Effector CD8-positive, alpha-beta T cell (primary cell): ENCODE data around the gene HORMAD2.
A peak's percentile ranks its signal among the peaks of the same experiment; 100 is the strongest.
"Not testable (repeated sequence)": the region's sequence is repeated elsewhere in the genome, so short reads cannot be mapped to it uniquely, and the experiment has no call there.

Experiments
- DNase-seq: peaks from one replicate; lab custom pipeline; 2025; lab: John Stamatoyannopoulos, UW

The HORMAD2 gene

GRCh38 chr22:30210235-30210909 is 130.1 kb downstream of the HORMAD2 start:
- DNase-seq: no peak

GRCh38 chr22:30211124-30211820 is 131.0 kb downstream of the HORMAD2 start:
- no peak for DNase-seq

GRCh38 chr22:30212363-30212995 is 132.2 kb downstream of the HORMAD2 start:
- no peak for DNase-seq

- DNase-seq: no peak
Measured at GRCh38 chr22:30212996-30213441, 132.8 kb downstream of the HORMAD2 start.

GRCh38 chr22:30214703-30215407 is 134.6 kb downstream of the HORMAD2 start:
- no peak for DNase-seq

- DNase-seq: not testable (repeated sequence)
Measured at GRCh38 chr22:30216272-30216671, 136.0 kb downstream of the HORMAD2 start.

GRCh38 chr22:30216710-30217109 is 136.4 kb downstream of the HORMAD2 start:
- no peak for DNase-seq

GRCh38 chr22:30217698-30218560 is 137.7 kb downstream of the HORMAD2 start:
- no peak for DNase-seq

- DNase-seq: no peak
Measured at GRCh38 chr22:30219049-30219654, 138.9 kb downstream of the HORMAD2 start.

GRCh38 chr22:30219668-30220278 is 139.5 kb downstream of the HORMAD2 start:
- no peak for DNase-seq

- DNase-seq: no peak
Measured at GRCh38 chr22:30220338-30221012, 140.2 kb downstream of the HORMAD2 start.

GRCh38 chr22:30221121-30221992 is 141.1 kb downstream of the HORMAD2 start:
- DNase-seq: peak; percentile 22

- DNase-seq: no peak
Measured at GRCh38 chr22:30222321-30222720, 142.1 kb downstream of the HORMAD2 start.

- no peak for DNase-seq
Measured at GRCh38 chr22:30223303-30223702, 143.0 kb downstream of the HORMAD2 start.

- no peak for DNase-seq
Measured at GRCh38 chr22:30224161-30224857, 144.0 kb downstream of the HORMAD2 start.

- DNase-seq: no peak
Measured at GRCh38 chr22:30225220-30225927, 145.1 kb downstream of the HORMAD2 start.

- no peak for DNase-seq
Measured at GRCh38 chr22:30226192-30226832, 146.0 kb downstream of the HORMAD2 start.
